Astrocyte of the spinal cord (primary cell): ENCODE measurements around the gene ADAMTS10.

Source experiments
- DNase-seq: peaks from one replicate; pipeline ENCODE4 v3.0.0; 2011; ENCODE audit warnings: low read depth, low spot score
- H3K4me3 ChIP-seq: 2 replicates; pipeline ENCODE4 v1.5.1; 2011; ENCODE audit warnings: low read depth, mild to moderate bottlenecking, low read length, moderate library complexity
- in situ Hi-C: cut with HindIII; loops from 2 replicates; pipeline ENCODE4 v1.10.0; 2017; ENCODE audit warnings: low sequenced_read_pairs
- TF ChIP-seq, protein P1 (sequence below): IDR thresholded peaks from 2 replicates; pipeline ENCODE4 v1.5.1; 2012; ENCODE audit warnings: low read depth, mild to moderate bottlenecking, low read length, inconsistent platforms

ADAMTS10 gene

DNA sequence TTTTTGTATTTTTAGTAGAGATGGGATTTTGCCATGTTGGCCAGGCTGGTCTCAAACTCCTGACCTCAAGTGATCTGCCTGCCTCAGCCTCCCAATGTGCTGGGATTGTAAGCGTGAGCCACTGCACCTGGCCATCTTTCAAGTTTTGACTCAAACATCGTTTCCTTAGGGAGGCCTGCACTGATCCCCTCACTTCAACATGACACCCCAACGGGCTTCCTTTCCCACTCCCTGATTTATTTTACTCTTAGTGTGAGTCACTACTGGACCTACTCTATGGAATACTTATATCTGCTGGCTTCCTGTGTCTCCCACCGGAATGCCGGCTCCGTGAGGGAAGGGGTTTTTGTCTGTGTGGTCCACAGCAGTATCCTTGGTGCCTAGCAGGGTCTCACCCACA is 4.5 kb upstream of the ADAMTS10 start:
- in situ Hi-C loops = no loop called here
- H3K4me3 ChIP-seq = no peak overlapping the region
- TF ChIP-seq, protein P1, sequence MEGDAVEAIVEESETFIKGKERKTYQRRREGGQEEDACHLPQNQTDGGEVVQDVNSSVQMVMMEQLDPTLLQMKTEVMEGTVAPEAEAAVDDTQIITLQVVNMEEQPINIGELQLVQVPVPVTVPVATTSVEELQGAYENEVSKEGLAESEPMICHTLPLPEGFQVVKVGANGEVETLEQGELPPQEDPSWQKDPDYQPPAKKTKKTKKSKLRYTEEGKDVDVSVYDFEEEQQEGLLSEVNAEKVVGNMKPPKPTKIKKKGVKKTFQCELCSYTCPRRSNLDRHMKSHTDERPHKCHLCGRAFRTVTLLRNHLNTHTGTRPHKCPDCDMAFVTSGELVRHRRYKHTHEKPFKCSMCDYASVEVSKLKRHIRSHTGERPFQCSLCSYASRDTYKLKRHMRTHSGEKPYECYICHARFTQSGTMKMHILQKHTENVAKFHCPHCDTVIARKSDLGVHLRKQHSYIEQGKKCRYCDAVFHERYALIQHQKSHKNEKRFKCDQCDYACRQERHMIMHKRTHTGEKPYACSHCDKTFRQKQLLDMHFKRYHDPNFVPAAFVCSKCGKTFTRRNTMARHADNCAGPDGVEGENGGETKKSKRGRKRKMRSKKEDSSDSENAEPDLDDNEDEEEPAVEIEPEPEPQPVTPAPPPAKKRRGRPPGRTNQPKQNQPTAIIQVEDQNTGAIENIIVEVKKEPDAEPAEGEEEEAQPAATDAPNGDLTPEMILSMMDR = no peak
- peak; percentile 52 for DNase-seq

DNA sequence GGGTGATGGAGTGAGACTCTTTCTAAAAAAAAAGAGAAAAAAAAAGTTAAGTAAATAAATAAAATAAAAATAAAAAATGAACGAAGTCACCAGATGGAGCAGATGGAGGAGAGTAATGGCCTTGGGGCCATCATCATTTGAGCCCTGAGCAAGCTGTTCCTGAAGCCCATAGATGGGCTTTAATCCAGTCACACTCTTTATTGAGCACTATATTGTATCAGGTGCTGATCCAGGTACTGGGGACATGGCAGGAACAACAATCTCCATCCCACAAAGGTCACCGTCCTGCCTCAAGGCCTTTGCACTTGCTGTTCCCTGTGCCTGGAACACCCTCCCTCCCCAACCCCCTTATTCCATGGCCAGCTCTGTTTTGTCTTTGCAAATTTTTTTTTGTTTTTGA is 3.9 kb upstream of the ADAMTS10 start:
- H3K4me3 ChIP-seq = no peak overlapping the region
- DNase-seq = no peak
- in situ Hi-C loops = no loop called here
- TF ChIP-seq, protein P1 = no peak

DNA sequence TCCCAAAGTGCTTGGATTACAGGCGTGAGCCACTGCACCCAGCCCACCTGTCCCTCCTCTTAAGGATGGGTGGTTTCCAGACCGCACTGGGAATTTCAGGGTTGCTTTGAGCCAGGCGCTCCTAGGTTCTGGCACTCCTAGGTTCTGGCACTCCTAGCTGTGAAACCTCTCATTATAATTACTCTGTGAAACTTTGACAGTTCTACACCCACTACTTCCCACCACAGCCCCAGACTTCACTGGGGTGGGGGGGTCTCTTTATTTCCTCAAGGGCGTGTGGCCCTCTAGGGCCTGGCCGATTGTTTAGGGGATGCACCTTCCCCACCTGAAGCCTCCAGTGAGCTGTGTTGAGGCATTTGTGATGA is 2.3 kb upstream of the ADAMTS10 start:
- TF ChIP-seq, protein P1 = no peak
- in situ Hi-C loops = no loop called here
- DNase-seq = no peak
- H3K4me3 ChIP-seq = no peak overlapping the region

DNA sequence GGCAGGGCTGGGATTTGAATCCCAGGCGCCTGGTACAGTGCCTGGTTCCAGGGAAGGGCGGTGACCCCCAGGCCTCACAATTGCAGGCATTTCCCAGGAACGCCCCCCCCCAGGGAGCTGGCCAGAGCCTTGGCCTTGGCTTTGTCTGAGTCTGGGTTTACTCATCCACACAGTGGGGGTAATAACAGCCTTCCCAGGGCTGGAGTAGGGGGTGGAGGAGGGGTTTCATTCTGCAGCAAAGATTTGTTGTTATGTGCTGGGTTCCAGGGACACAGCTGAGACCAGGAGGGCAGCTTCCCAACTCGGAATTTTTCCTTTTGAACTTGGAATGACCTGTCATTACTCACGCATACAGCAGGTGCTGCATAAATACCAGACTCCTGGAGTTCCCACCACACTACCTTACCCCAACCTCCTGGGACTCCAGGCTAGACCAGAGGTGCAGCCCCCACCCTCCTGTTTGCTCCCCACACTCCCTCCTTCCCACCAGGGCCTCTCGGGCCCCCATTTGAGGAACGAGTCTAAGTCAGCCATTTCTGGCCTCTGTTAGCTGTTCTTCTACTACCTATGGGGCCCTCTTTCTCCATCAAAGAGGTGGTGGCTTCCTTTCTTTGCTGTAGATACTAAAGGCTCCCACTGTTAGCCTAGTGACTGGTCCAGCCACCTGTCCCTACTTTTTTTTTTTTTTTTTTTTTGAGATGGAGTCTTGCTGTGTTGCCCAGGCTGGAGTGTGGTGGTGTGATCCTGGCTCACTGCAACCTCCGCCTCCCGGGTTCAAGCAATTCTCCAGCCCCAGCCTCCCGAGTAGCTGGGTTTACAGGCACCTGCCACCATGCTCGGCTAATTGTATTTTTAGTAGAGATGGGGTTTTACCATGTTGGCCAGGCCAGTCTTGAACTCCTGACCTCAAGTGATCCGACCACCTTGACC is 1.6 kb upstream of the ADAMTS10 start:
- TF ChIP-seq, protein P1 = no peak
- in situ Hi-C loops = no loop called here
- no peak overlapping the region for H3K4me3 ChIP-seq
- DNase-seq = peak; percentile 96

DNA sequence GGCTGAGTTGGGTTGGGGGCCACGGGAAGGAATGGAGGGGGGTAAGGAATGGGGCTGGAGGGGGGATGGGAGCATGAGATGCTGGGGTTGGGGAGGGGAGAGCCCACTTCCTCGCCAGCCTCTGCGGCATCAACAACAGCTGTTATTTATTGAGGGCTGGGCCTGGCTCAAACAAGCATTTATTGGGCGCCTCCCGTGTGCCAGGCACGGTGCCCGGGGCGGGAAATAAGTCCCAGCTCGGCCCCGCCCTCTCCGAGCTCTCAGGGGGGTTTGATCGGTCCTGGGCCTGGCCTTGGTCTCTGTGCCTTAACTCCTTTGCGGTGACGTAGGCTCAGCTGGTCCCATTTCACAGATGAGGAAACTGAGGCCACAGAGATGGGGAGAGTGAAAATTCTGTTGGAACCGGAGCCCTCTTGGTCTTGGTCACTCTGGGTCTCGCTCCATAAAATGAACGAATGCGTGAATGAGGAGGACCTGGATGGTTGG is 919 bp upstream of the ADAMTS10 start:
- no peak overlapping the region for H3K4me3 ChIP-seq
- in situ Hi-C loops = no loop called here
- TF ChIP-seq, protein P1 = no peak
- no peak for DNase-seq

DNA sequence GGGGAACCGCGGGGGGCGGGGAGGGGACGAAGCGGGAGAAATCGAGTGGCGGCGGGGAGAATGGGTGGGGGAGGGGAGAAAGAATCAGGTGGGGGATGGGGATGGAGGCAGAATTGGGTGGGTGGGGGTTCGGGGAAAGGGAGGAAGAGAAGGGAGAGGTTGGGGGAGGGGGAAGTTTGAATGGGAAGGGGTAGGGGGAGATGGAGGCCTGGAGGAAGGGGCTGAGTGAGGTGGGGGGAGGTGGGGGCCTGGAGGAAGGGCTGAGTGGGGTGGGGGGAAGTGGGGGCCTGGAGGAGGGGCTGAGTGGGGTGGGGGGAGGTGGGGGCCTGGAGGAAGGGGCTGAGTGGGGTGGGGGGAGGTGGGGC is 403 bp upstream of the ADAMTS10 start:
- no peak for DNase-seq
- H3K4me3 ChIP-seq = no peak overlapping the region
- TF ChIP-seq, protein P1 = no peak
- in situ Hi-C loops = no loop called here
